Measurements from ENCODE around the gene KCNG2. TPM values are rescaled to one million over a fixed set of nuclear protein-coding genes. Genes with fewer than 3 reads are reported as not detected.

The KCNG2 gene
- total RNA-seq, 4 donors from 2014 or later = 1.7 TPM; not detected in 3

GRCh38 chr18:79935098-79935480 lies 137.4 kb downstream of the KCNG2 start:
- H3K4me3 ChIP-seq = no peak overlapping the region
- no peak overlapping the region for H3K27ac ChIP-seq (replicated peaks in 1 of 4)
- 89% methylated on average over 5 of the region's 5 CpGs for WGBS
- TF ChIP-seq POLR2A (IDR thresholded peaks at IDR 0.05; ENCODE audit: low read depth) = no peak
- TF ChIP-seq POLR2AphosphoS5 (IDR thresholded peaks at IDR 0.05) = no peak
- no peak for TF ChIP-seq CTCF (IDR thresholded peaks at IDR 0.05)
- TF ChIP-seq EP300 (IDR thresholded peaks at IDR 0.05) = no peak
- H3K9me3 ChIP-seq = peaks cover 0 to 34% (median 13%) of the 10 kb centered on the region in 4 donors
- peaks cover 4 to 52% (median 27%) of the 10 kb centered on the region in 4 donors for H3K36me3 ChIP-seq
- peaks cover 3 to 17% (median 12%) of the 10 kb centered on the region in 4 donors for H3K4me1 ChIP-seq
- intact Hi-C loops (cut with DNase I) = no loop called here
- no peak for DNase-seq (ENCODE audit: extremely low spot score)
- no peaks in the 10 kb centered on the region for H3K27me3 ChIP-seq

- peaks cover 0 to 30% (median 11%) of the 10 kb centered on the region in 4 donors for H3K9me3 ChIP-seq
- H3K27me3 ChIP-seq = no peaks in the 10 kb centered on the region
- H3K36me3 ChIP-seq = peaks cover 5 to 56% (median 29%) of the 10 kb centered on the region in 4 donors
- no peak for TF ChIP-seq POLR2A (IDR thresholded peaks at IDR 0.05; ENCODE audit: low read depth)
- no peak for TF ChIP-seq EP300 (IDR thresholded peaks at IDR 0.05)
- TF ChIP-seq CTCF (IDR thresholded peaks at IDR 0.05) = no peak
- TF ChIP-seq POLR2AphosphoS5 (IDR thresholded peaks at IDR 0.05) = no peak
- intact Hi-C loops (cut with DNase I) = no loop called here
- H3K4me1 ChIP-seq = peaks cover 3 to 17% (median 12%) of the 10 kb centered on the region in 4 donors
- 100% methylated on average over 3 of the region's 3 CpGs for WGBS
- H3K4me3 ChIP-seq = no peak overlapping the region
- no peak for DNase-seq (ENCODE audit: extremely low spot score)
- no peak overlapping the region for H3K27ac ChIP-seq (replicated peaks in 1 of 4)
These were observed 137.8 kb downstream of the KCNG2 start for GRCh38 chr18:79935499-79935898.

- TF ChIP-seq POLR2AphosphoS5 (IDR thresholded peaks at IDR 0.05) (no peak), CTCF (IDR thresholded peaks at IDR 0.05) (no peak), EP300 (IDR thresholded peaks at IDR 0.05) (no peak), POLR2A (IDR thresholded peaks at IDR 0.05; ENCODE audit: low read depth) (no peak)
- peaks cover 5 to 60% (median 33%) of the 10 kb centered on the region in 4 donors for H3K36me3 ChIP-seq
- intact Hi-C loops (cut with DNase I) = no loop called here
- DNase-seq (ENCODE audit: extremely low spot score) = no peak
- H3K4me1 ChIP-seq = peaks cover 3 to 17% (median 12%) of the 10 kb centered on the region in 4 donors
- H3K27ac ChIP-seq (replicated peaks in 1 of 4) = no peak overlapping the region
- peaks cover 0 to 26% (median 8%) of the 10 kb centered on the region in 4 donors for H3K9me3 ChIP-seq
- H3K4me3 ChIP-seq = no peak overlapping the region
- WGBS = 93% methylated on average over 6 of the region's 6 CpGs
- H3K27me3 ChIP-seq = no peaks in the 10 kb centered on the region
These were observed 138.2 kb downstream of the KCNG2 start for GRCh38 chr18:79935925-79936324.

GRCh38 chr18:79936641-79937040 lies 138.9 kb downstream of the KCNG2 start:
- DNase-seq (ENCODE audit: extremely low spot score) = no peak
- H3K36me3 ChIP-seq = peaks cover 6 to 67% (median 39%) of the 10 kb centered on the region in 4 donors
- H3K4me1 ChIP-seq = peaks cover 3 to 17% (median 12%) of the 10 kb centered on the region in 4 donors
- H3K9me3 ChIP-seq = peaks cover 0 to 20% (median 7%) of the 10 kb centered on the region in 4 donors
- 91% methylated on average over 12 of the region's 12 CpGs for WGBS
- H3K4me3 ChIP-seq = no peak overlapping the region
- no peak overlapping the region for H3K27ac ChIP-seq (replicated peaks in 1 of 4)
- no peaks in the 10 kb centered on the region for H3K27me3 ChIP-seq
- no peak for TF ChIP-seq POLR2AphosphoS5 (IDR thresholded peaks at IDR 0.05)
- TF ChIP-seq CTCF (IDR thresholded peaks at IDR 0.05) = no peak
- TF ChIP-seq EP300 (IDR thresholded peaks at IDR 0.05) = no peak
- no peak for TF ChIP-seq POLR2A (IDR thresholded peaks at IDR 0.05; ENCODE audit: low read depth)
- intact Hi-C loops (cut with DNase I) = no loop called here
